ENCODE results near the gene PPP3R1. TPM values are rescaled to one million over a fixed set of nuclear protein-coding genes. Genes with fewer than 3 reads are reported as not detected.

Gene PPP3R1
- total and polyA plus RNA-seq, 2 donors (not counting 3 experiments of a cell fraction or from before 2014, with no cell fraction given) = 8.4 to 62.2 TPM

DNA sequence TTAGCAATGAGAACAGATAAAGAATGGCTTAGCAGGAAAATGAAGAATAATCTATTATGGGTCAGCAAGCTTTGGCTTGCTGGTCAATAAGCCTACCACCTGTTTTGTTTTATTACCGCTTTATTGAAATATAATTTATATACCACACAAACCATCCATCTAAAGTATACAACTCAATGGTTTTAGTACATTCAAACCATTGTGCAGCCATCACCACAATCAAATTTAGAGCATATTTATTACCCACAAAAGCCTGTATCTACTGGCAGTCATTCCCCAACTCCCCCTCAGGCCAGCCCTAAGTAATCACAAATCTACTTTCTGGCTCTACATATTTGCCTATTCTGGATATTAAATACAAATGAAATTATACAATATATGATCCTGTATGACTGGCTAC, 17.2 kb downstream of the PPP3R1 start:
- no peak for FAIRE-seq
- CTCF ChIA-PET = interaction anchor here (2.7 kb wide), 1 partner anchor 38 kb away, joined by 10 read pairs; no protein-coding TSS in a partner anchor
- TF ChIP-seq POLR2A (IDR thresholded peaks at IDR 0.05; ENCODE audit: low read depth, low read length) = no peak
- TF ChIP-seq, protein P1, sequence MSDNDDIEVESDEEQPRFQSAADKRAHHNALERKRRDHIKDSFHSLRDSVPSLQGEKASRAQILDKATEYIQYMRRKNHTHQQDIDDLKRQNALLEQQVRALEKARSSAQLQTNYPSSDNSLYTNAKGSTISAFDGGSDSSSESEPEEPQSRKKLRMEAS (IDR thresholded peaks at IDR 0.05; ENCODE audit: insufficient read depth, insufficient read length) = no peak
- no peak for TF ChIP-seq POLR2AphosphoS5 (IDR thresholded peaks at IDR 0.05; ENCODE audit: insufficient read depth, low read depth, low read length)

DNA sequence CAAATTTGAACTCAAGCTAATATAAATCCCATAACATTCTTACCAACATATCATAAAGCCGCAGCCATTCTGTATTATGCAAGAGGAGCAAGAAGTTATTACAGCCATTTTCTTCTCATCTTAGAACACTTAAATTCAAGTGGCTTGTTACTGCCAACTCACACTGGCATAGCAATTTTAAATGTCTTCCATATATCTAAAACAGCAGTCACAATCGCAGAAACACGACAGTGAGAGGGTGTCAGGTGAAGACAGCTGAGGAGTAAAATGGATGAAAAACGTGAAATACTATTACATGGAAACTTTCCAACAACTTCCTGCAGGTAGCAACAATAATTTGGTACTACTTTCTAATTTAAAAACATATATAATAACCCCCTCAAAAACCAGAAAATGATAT, 17.9 kb downstream of the PPP3R1 start:
- no peak overlapping the region for H3K4me3 ChIP-seq (replicated peaks in 1 of 3; ENCODE audit: insufficient read depth in 1 of 3, low read depth in 1 of 3, low read length in 3 of 3)
- intact Hi-C loops (cut with micrococcal nuclease) (no loop called here), dilution Hi-C loops (cut with MboI; ENCODE audit: extremely low pct_ligation_motif_present, low sequenced_read_pairs) (no loop called here)
- H3K79me2 ChIP-seq (ENCODE audit: control insufficient read depth, insufficient read depth, low read length) = peaks cover 98% of the 10 kb centered on the region
- peaks cover 0 to 2% of the 10 kb centered on the region in 2 experiments for H3K36me3 ChIP-seq (ENCODE audit: control insufficient read depth in 2 of 2, extremely low read depth in 1 of 2, insufficient read depth in 2 of 2, low read length in 2 of 2)
- H3K27ac ChIP-seq (ENCODE audit: insufficient read depth, low read depth, low read length) = no peak overlapping the region
- no peaks in the 10 kb centered on the region for H3K9me1 ChIP-seq (replicated peaks; ENCODE audit: control insufficient read depth, extremely low read depth, insufficient read depth, low read length)
- peaks cover 32% of the 10 kb centered on the region for H4K20me1 ChIP-seq (replicated peaks; ENCODE audit: control insufficient read depth, extremely low read depth, insufficient read depth, low read length)
- no TSS peak for BruUV-seq (replicated peaks)
- TF ChIP-seq, protein P2, sequence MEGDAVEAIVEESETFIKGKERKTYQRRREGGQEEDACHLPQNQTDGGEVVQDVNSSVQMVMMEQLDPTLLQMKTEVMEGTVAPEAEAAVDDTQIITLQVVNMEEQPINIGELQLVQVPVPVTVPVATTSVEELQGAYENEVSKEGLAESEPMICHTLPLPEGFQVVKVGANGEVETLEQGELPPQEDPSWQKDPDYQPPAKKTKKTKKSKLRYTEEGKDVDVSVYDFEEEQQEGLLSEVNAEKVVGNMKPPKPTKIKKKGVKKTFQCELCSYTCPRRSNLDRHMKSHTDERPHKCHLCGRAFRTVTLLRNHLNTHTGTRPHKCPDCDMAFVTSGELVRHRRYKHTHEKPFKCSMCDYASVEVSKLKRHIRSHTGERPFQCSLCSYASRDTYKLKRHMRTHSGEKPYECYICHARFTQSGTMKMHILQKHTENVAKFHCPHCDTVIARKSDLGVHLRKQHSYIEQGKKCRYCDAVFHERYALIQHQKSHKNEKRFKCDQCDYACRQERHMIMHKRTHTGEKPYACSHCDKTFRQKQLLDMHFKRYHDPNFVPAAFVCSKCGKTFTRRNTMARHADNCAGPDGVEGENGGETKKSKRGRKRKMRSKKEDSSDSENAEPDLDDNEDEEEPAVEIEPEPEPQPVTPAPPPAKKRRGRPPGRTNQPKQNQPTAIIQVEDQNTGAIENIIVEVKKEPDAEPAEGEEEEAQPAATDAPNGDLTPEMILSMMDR (IDR thresholded peaks at IDR 0.05; ENCODE audit: extremely low read depth in 1 of 2, insufficient read depth in 1 of 2, low read depth in 1 of 2, low read length in 2 of 2) = no peak
- no peak for TF ChIP-seq POLR2AphosphoS5 (IDR thresholded peaks at IDR 0.05; ENCODE audit: insufficient read depth, low read depth, low read length)
- TF ChIP-seq GATA2 (IDR thresholded peaks at IDR 0.05; ENCODE audit: insufficient read depth, insufficient read length, low read depth, low read length) = no peak
- TF ChIP-seq, protein P1 (IDR thresholded peaks at IDR 0.05; ENCODE audit: insufficient read depth, insufficient read length) = no peak
- TF ChIP-seq MYC (IDR thresholded peaks at IDR 0.05; ENCODE audit: low read depth, low read length) = no peak
- no peak for TF ChIP-seq EZH2 (IDR thresholded peaks at IDR 0.05; ENCODE audit: borderline replicate concordance, low read depth, low read length, severe bottlenecking)
- no peak for TF ChIP-seq POLR2A (IDR thresholded peaks at IDR 0.05; ENCODE audit: low read depth, low read length)
- no peak for TF ChIP-seq JUN (IDR thresholded peaks at IDR 0.05; ENCODE audit: borderline replicate concordance, insufficient read depth, insufficient read length, low read depth)
- no peak for TF ChIP-seq FOS (IDR thresholded peaks at IDR 0.05; ENCODE audit: borderline replicate concordance, insufficient read depth, low read length)
- H3K9ac ChIP-seq (replicated peaks; ENCODE audit: extremely low read depth, insufficient read depth, low read length) = no peak overlapping the region
- H3K27me3 ChIP-seq (ENCODE audit: control insufficient read depth in 2 of 2, insufficient read depth in 2 of 2, low read length in 2 of 2) = no peaks in the 10 kb centered on the region
- H2AFZ ChIP-seq (ENCODE audit: low read depth, low read length) = no peak overlapping the region
- no peak for FAIRE-seq
- H3K9me3 ChIP-seq (replicated peaks; ENCODE audit: control insufficient read depth, insufficient read depth, low read length) = no peaks in the 10 kb centered on the region
- H3K4me2 ChIP-seq (ENCODE audit: insufficient read depth, low read length) = no peak overlapping the region
- DNase-seq (ENCODE audit: low read depth, low spot score) = no peak
- H3K4me1 ChIP-seq (ENCODE audit: control insufficient read depth, extremely low read depth, insufficient read depth, low read length) = peaks cover 41% of the 10 kb centered on the region
- ChIA-PET POLR2A (no interaction called here), CTCF (interaction anchor here (1.0 to 2.7 kb wide), 3 partner anchors 9 to 48 kb away, joined by 3 to 10 read pairs (median 8); no protein-coding TSS in a partner anchor)

More for the DNA sequence above, 17.2 kb downstream of the PPP3R1 start:
- dilution Hi-C loops (cut with MboI; ENCODE audit: extremely low pct_ligation_motif_present, low sequenced_read_pairs) (no loop called here), intact Hi-C loops (cut with micrococcal nuclease) (no loop called here)
- no peak overlapping the region for H3K4me2 ChIP-seq (ENCODE audit: insufficient read depth, low read length)
- H3K4me3 ChIP-seq (replicated peaks in 1 of 3; ENCODE audit: insufficient read depth in 1 of 3, low read depth in 1 of 3, low read length in 3 of 3) = no peak overlapping the region
- no peaks in the 10 kb centered on the region for H3K9me1 ChIP-seq (replicated peaks; ENCODE audit: control insufficient read depth, extremely low read depth, insufficient read depth, low read length)
- H2AFZ ChIP-seq (ENCODE audit: low read depth, low read length) = no peak overlapping the region
- H3K4me1 ChIP-seq (ENCODE audit: control insufficient read depth, extremely low read depth, insufficient read depth, low read length) = peaks cover 48% of the 10 kb centered on the region
- peaks cover 98% of the 10 kb centered on the region for H3K79me2 ChIP-seq (ENCODE audit: control insufficient read depth, insufficient read depth, low read length)
- H3K27me3 ChIP-seq (ENCODE audit: control insufficient read depth in 2 of 2, insufficient read depth in 2 of 2, low read length in 2 of 2) = no peaks in the 10 kb centered on the region
- H3K27ac ChIP-seq (ENCODE audit: insufficient read depth, low read depth, low read length) = no peak overlapping the region
- peaks cover 0 to 2% of the 10 kb centered on the region in 2 experiments for H3K36me3 ChIP-seq (ENCODE audit: control insufficient read depth in 2 of 2, extremely low read depth in 1 of 2, insufficient read depth in 2 of 2, low read length in 2 of 2)
- POLR2A ChIA-PET = no interaction called here
- no peak overlapping the region for H3K9ac ChIP-seq (replicated peaks; ENCODE audit: extremely low read depth, insufficient read depth, low read length)
- BruUV-seq (replicated peaks) = no TSS peak
- peaks cover 30% of the 10 kb centered on the region for H4K20me1 ChIP-seq (replicated peaks; ENCODE audit: control insufficient read depth, extremely low read depth, insufficient read depth, low read length)
- no peaks in the 10 kb centered on the region for H3K9me3 ChIP-seq (replicated peaks; ENCODE audit: control insufficient read depth, insufficient read depth, low read length)
- DNase-seq (ENCODE audit: low read depth, low spot score) = no peak

All from endothelial cell of umbilical vein (primary cell).